Mesendoderm (in vitro differentiated cells): ENCODE data around the gene VWA2.

Experiments used
- DNase-seq: peaks from one replicate; pipeline ENCODE4 v3.0.0; 2013
- H2AK5ac ChIP-seq: 2 replicates; pipeline ENCODE4 v1.6.1; 2013; ENCODE audit warnings: low read length, inconsistent platforms
- H2BK120ac ChIP-seq: 2 replicates; pipeline ENCODE4 v1.6.1; 2013; ENCODE audit warnings: low read depth, mild to moderate bottlenecking, low read length, moderate library complexity, mixed read lengths
- H2BK15ac ChIP-seq: replicated peaks from 2 replicates; pipeline ENCODE4 v1.6.1; 2013; ENCODE audit warnings: low read depth, mild to moderate bottlenecking, moderate library complexity
- H2BK5ac ChIP-seq: 2 replicates; pipeline ENCODE4 v1.6.1; 2013; ENCODE audit warnings: low read length, inconsistent platforms
- H3K18ac ChIP-seq: 2 replicates; pipeline ENCODE4 v1.6.1; 2013; ENCODE audit warnings: mild to moderate bottlenecking, low read length, mixed read lengths
- H3K23ac ChIP-seq: one replicate; pipeline ENCODE4 v1.6.1; 2013; ENCODE audit warnings: low read length
- H3K27ac ChIP-seq: 2 replicates; pipeline ENCODE4 v1.5.1; 2013; ENCODE audit warnings: low read depth, mild to moderate bottlenecking, inconsistent platforms, low read length, moderate library complexity
- H3K27me3 ChIP-seq: 2 replicates; pipeline ENCODE4 v1.6.1; 2013; ENCODE audit warnings: low read length, control low read depth, mild to moderate bottlenecking, inconsistent platforms; ENCODE audit not compliant: insufficient read depth, poor library complexity
- H3K36me3 ChIP-seq: 2 replicates; pipeline ENCODE4 v1.6.1; 2013; ENCODE audit warnings: low read length, inconsistent platforms; ENCODE audit not compliant: control insufficient read depth, insufficient read depth
- H3K4ac ChIP-seq: one replicate; pipeline ENCODE4 v1.6.1; 2013; ENCODE audit warnings: low read depth, mild to moderate bottlenecking, low read length, moderate library complexity
- H3K4me1 ChIP-seq: 2 replicates; pipeline ENCODE4 v1.6.1; 2013; ENCODE audit warnings: low read depth, low read length, inconsistent platforms; ENCODE audit not compliant: control insufficient read depth
- H3K4me2 ChIP-seq: 2 replicates; pipeline ENCODE4 v1.6.1; 2013; ENCODE audit warnings: low read length
- H3K4me3 ChIP-seq: 2 replicates; pipeline ENCODE4 v1.5.1; 2013; ENCODE audit warnings: mild to moderate bottlenecking, low read length
- H3K56ac ChIP-seq: one replicate; pipeline ENCODE4 v1.6.1; 2013; ENCODE audit warnings: low read length
- H3K79me1 ChIP-seq: 2 replicates; pipeline ENCODE4 v1.6.1; 2013; ENCODE audit warnings: low read length, inconsistent platforms
- H3K79me2 ChIP-seq: 2 replicates; pipeline ENCODE4 v1.6.1; 2013; ENCODE audit warnings: mild to moderate bottlenecking, low read length; ENCODE audit not compliant: control insufficient read depth, insufficient read depth
- H3K9ac ChIP-seq: 2 replicates; pipeline ENCODE4 v1.6.1; 2013; ENCODE audit warnings: low read length, inconsistent platforms
- H4K5ac ChIP-seq: one replicate; pipeline ENCODE4 v1.6.1; 2013; ENCODE audit warnings: low read length
- H4K8ac ChIP-seq: one replicate; pipeline ENCODE4 v1.6.1; 2013; ENCODE audit warnings: low read depth, mild to moderate bottlenecking, control low read depth, low read length, moderate library complexity
- WGBS: extraction: QIAGEN DNeasy Blood & Tissue Kit; methylation state at CpG from one replicate; pipeline ENCODE4 v1.1.7; 2013; ENCODE audit warnings: low lambda C conversion rate, missing lambda C conversion rate; ENCODE audit not compliant: insufficient coverage; ENCODE audit errors: extremely low coverage; 5-methylcytosine and 5-hydroxymethylcytosine counted together

VWA2 gene

DNA sequence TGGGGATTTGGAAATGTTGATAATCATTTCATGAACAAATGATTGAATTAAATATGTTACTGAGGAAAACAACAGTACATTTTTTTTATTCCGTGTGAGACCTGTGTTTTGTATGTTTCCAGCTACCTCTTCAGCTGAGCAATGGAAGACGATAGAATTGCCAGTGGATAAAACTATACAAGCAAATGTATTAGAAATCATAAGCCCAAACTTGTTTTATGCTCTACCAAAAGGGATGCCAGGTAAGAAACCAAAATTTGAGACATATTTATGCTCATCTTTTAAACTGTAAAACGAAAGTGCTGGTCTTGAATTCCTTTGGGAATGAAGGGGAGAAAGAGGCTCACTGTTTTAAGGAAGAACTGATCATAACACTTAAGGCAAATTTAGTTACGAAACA lies 17.8 kb upstream of the VWA2 start:
- H3K4me2 ChIP-seq = no peak overlapping the region
- H3K56ac ChIP-seq = no peak overlapping the region
- H3K4me3 ChIP-seq = no peak overlapping the region
- H2BK15ac ChIP-seq = no peak overlapping the region
- H3K4me1 ChIP-seq = no peaks in the 10 kb centered on the region
- no CpG with 5 or more reads among the region's 4 CpGs for WGBS
- H3K36me3 ChIP-seq = no peaks in the 10 kb centered on the region
- H3K79me1 ChIP-seq = no peaks in the 10 kb centered on the region
- H3K23ac ChIP-seq = no peak overlapping the region
- H2AK5ac ChIP-seq = no peak overlapping the region
- H4K5ac ChIP-seq = no peak overlapping the region
- H3K18ac ChIP-seq = no peak overlapping the region
- no peak for DNase-seq
- no peak overlapping the region for H2BK120ac ChIP-seq
- no peak overlapping the region for H2BK5ac ChIP-seq
- no peaks in the 10 kb centered on the region for H3K27me3 ChIP-seq
- no peak overlapping the region for H4K8ac ChIP-seq
- H3K4ac ChIP-seq = no peak overlapping the region
- no peak overlapping the region for H3K27ac ChIP-seq
- H3K79me2 ChIP-seq = no peaks in the 10 kb centered on the region
- no peak overlapping the region for H3K9ac ChIP-seq

DNA sequence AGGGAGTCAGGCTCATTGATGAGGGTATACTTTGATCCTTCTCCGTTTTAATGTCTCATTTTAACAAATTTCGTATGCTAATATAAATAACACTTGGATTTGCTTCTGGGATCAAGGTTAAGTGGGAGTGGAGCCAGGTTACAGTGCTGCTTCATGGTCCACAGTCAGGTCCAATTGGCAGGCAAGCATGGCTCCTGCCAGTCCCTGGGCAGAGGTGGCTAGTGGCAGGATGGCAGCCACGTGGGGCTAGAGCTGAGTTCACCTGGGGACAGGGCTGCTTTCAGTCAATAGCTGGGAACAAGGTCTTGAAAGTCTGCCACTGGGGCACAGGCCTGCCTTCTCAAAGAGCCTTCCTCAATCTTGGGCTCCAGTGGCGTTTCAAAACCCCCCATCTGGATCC lies 16.0 kb upstream of the VWA2 start:
- Histone ChIP-seq H2BK120ac (no peak overlapping the region), H3K23ac (no peak overlapping the region), H3K79me2 (no peaks in the 10 kb centered on the region), H3K36me3 (no peaks in the 10 kb centered on the region), H3K27ac (no peak overlapping the region), H3K4me2 (no peak overlapping the region), H3K18ac (no peak overlapping the region), H2BK15ac (no peak overlapping the region), H3K56ac (no peak overlapping the region), H2AK5ac (no peak overlapping the region), H3K4me3 (no peak overlapping the region), H3K79me1 (no peaks in the 10 kb centered on the region), H3K4me1 (no peaks in the 10 kb centered on the region), H3K9ac (no peak overlapping the region), H3K4ac (no peak overlapping the region), H4K5ac (no peak overlapping the region), H2BK5ac (no peak overlapping the region), H4K8ac (no peak overlapping the region), H3K27me3 (no peaks in the 10 kb centered on the region)
- WGBS = no CpG with 5 or more reads among the region's 4 CpGs
- no peak for DNase-seq

DNA sequence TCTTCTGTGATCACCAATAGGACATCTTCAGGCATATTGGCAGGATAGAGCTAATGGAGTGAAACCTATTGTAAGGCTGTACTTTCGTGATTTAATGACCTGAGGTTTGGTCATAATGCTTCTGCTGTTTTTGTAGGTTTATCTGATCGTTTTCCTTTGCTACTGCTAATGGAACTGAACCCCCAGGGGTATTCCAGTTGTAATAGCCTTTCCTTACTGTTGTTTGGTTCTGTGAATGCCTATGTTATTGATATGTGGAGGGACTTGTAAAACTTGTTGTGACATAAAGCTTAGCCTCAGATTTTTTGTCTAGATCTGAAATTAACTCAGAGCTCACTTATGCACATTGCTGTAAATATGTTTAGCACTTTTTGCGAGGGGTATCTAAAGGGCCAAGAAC lies 10.9 kb upstream of the VWA2 start:
- no peak overlapping the region for H3K18ac ChIP-seq
- H3K4ac ChIP-seq = no peak overlapping the region
- no peak overlapping the region for H3K4me3 ChIP-seq
- no peaks in the 10 kb centered on the region for H3K4me1 ChIP-seq
- no peaks in the 10 kb centered on the region for H3K79me2 ChIP-seq
- no peak overlapping the region for H3K56ac ChIP-seq
- no peak overlapping the region for H3K9ac ChIP-seq
- H3K4me2 ChIP-seq = no peak overlapping the region
- no peak for DNase-seq
- no peaks in the 10 kb centered on the region for H3K36me3 ChIP-seq
- no peak overlapping the region for H3K23ac ChIP-seq
- WGBS = no CpG with 5 or more reads among the region's 3 CpGs
- H4K8ac ChIP-seq = no peak overlapping the region
- H2BK5ac ChIP-seq = no peak overlapping the region
- no peaks in the 10 kb centered on the region for H3K79me1 ChIP-seq
- no peak overlapping the region for H2AK5ac ChIP-seq
- no peak overlapping the region for H4K5ac ChIP-seq
- no peak overlapping the region for H2BK120ac ChIP-seq
- H3K27me3 ChIP-seq = no peaks in the 10 kb centered on the region
- no peak overlapping the region for H3K27ac ChIP-seq
- H2BK15ac ChIP-seq = no peak overlapping the region

DNA sequence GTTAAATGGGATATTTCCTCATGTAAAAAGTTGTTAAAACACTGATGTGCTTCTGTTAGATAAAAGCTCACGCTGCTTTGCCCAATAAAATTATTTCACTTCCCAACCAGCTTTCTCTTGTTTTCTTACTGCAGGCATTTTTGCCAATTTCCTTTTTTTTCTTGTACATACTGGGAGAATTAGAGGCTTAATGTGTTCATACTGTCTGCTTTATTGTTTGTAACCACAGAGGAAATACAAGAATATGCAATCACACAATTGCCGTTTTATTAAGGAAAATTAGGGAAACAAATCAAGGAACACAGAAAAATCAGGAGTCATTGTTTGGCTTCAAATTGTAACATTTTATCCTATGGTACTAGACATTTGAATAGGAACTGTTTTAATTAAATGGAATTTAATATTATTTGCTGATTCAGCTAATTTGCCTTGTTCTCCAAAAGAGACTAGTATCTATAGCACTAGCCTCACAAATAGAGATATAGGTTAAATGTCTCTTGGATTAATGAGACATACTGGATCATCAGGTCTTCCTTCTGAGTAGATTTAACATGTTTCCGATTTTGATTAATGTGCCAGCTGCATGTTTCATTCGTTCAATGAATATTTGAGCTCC lies 6.4 kb upstream of the VWA2 start:
- Histone ChIP-seq H2BK5ac (no peak overlapping the region), H2BK120ac (no peak overlapping the region), H3K27me3 (no peaks in the 10 kb centered on the region), H4K8ac (no peak overlapping the region), H3K9ac (no peak overlapping the region), H3K4me2 (no peak overlapping the region), H3K4me3 (no peak overlapping the region), H3K23ac (no peak overlapping the region), H3K18ac (no peak overlapping the region), H2AK5ac (no peak overlapping the region), H3K79me2 (no peaks in the 10 kb centered on the region), H3K56ac (no peak overlapping the region), H3K4me1 (peaks cover 7% of the 10 kb centered on the region), H3K27ac (no peak overlapping the region), H2BK15ac (no peak overlapping the region), H3K79me1 (no peaks in the 10 kb centered on the region), H3K36me3 (no peaks in the 10 kb centered on the region), H3K4ac (no peak overlapping the region), H4K5ac (no peak overlapping the region)
- no peak for DNase-seq
- WGBS = no CpG with 5 or more reads among the region's 4 CpGs

DNA sequence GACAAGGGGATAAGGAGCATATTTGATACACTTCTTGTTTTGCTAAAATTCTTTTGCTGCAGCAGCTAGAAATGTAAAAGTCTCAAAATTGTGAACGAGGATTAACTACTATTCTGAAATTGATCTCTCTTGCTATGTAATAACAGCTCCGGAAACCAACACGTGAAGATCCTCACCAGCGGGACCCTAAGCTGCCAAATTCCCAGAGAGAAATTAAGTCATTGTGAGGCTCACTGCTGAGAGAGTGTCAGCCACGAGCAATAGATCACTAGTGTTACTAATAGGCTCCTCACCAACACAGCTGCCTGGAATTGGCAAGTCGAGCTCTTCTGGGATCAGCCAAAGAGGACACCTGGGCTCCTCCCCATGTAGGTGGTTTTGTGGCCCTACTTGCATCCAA lies 5.6 kb upstream of the VWA2 start:
- Histone ChIP-seq H3K4me1 (peaks cover 7% of the 10 kb centered on the region), H3K27me3 (no peaks in the 10 kb centered on the region), H4K5ac (no peak overlapping the region), H2BK15ac (no peak overlapping the region), H3K4me2 (no peak overlapping the region), H2BK5ac (no peak overlapping the region), H3K9ac (no peak overlapping the region), H4K8ac (no peak overlapping the region), H3K27ac (no peak overlapping the region), H2BK120ac (no peak overlapping the region), H3K18ac (no peak overlapping the region), H3K56ac (no peak overlapping the region), H2AK5ac (no peak overlapping the region), H3K4ac (no peak overlapping the region), H3K4me3 (no peak overlapping the region), H3K79me1 (no peaks in the 10 kb centered on the region), H3K36me3 (no peaks in the 10 kb centered on the region), H3K23ac (no peak overlapping the region), H3K79me2 (no peaks in the 10 kb centered on the region)
- no CpG with 5 or more reads among the region's 6 CpGs for WGBS
- peak; percentile 55 for DNase-seq

DNA sequence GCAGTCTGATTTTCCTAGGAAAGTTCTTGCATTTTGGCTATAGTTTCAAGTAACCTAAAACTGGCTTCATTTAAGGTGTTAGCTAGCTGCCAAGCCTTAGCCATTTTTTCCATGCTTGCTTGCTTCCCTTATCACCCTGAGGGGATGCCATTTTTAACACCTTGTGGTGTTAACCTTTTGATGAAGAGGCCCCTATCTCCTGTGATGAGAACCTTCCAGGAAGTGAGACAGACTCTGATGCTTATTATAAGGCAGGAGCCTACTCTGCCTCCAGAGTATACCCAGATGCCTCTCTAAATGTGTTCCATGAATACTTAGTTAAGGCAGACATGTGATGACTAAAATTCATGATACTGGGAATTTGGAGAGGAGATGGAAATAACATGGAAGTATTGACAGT lies 4.9 kb upstream of the VWA2 start:
- Histone ChIP-seq H2AK5ac (no peak overlapping the region), H3K56ac (no peak overlapping the region), H3K27me3 (no peaks in the 10 kb centered on the region), H3K23ac (no peak overlapping the region), H3K4me3 (no peak overlapping the region), H3K18ac (no peak overlapping the region), H3K27ac (no peak overlapping the region), H3K4me2 (no peak overlapping the region), H3K79me1 (no peaks in the 10 kb centered on the region), H3K79me2 (no peaks in the 10 kb centered on the region), H4K5ac (no peak overlapping the region), H2BK15ac (no peak overlapping the region), H3K9ac (no peak overlapping the region), H3K4me1 (peaks cover 7% of the 10 kb centered on the region), H4K8ac (no peak overlapping the region), H3K36me3 (no peaks in the 10 kb centered on the region), H2BK5ac (no peak overlapping the region), H3K4ac (no peak overlapping the region), H2BK120ac (no peak overlapping the region)
- peak; percentile 87 for DNase-seq
